GM19438 (cell line): ENCODE results near the gene CHD9.

ENCODE experiments used
- ATAC-seq: cut with Tn5 transposase; IDR thresholded peaks from one replicate; pipeline ENCODE4 v1.9.1; 2021; ENCODE audit warnings: low read depth; ENCODE audit not compliant: unreplicated experiment

Gene CHD9

DNA sequence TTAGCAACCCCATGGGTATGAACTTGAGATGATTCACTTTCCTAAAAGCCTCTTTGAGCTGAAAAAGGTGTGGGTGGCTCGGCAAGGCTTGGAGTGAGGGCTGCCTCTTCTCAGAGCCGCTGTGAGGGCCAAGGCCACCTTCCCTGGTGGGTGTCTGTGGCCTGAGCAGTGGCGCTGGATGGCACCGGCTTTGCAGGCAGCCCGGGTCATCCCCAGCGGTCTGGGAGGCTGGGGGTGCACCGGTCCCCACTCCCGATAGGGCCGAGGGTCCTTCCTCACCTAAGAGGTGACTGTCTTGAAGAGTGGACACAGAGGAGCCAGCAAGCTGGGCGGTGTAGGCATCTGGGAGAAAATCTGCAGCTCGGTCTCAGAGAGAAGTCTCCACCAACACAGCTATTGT, 300.3 kb downstream of the CHD9 start:
- ATAC-seq, result no peak

DNA sequence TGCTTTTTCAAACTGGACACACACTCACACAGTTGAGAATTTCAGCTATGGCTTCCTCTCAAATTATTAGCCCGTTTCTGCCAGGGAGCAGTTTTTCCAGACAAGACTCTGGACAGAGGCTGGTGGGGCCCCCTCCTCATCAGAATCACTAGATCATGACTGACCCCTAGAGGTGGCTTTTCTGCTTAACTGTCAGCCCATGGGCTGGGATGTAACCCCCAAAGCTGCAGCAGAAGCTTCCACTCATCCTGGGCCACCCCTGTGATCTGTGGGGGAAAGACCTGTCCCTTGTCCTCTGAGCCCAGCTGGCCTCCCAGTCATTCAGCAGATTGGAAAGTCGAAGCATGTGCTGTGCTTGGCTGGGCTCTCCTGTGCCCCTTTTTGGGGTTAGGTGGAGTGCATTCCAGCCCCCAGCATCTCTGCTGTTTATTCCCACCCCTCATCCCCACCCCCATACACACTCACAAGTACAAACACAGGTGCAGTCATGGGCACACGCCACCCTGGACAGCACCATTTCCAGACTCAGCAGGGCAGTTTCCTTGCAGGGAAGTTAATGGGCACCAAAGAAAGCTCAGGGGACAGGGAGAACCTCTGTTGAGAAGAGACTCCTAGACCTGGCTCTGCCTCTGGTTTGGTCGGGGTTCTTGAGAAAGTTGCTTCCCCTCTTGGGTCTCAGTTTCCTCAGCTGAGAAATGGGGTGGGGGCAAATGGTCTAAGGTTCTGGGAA, 301.9 kb downstream of the CHD9 start:
- ATAC-seq, result no peak

DNA sequence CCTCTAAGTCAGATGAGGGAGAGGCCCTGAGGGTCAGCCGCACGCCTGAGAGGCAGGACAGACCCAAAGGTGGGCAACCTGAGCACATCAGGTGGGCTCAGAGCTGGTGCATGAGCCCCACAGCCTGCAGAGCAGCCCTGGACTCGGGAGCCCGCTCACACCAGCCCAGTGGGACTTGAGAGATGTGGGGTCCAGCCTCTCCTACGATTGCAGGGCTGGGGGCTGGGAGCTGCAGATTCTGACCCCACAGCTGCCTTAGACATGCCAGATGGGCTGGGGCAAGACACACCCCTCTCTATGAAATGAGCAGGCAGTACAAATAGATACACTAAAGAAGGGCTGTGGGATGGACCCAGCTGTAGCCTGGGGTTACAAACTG, 302.4 kb downstream of the CHD9 start:
- ATAC-seq, result no peak

DNA sequence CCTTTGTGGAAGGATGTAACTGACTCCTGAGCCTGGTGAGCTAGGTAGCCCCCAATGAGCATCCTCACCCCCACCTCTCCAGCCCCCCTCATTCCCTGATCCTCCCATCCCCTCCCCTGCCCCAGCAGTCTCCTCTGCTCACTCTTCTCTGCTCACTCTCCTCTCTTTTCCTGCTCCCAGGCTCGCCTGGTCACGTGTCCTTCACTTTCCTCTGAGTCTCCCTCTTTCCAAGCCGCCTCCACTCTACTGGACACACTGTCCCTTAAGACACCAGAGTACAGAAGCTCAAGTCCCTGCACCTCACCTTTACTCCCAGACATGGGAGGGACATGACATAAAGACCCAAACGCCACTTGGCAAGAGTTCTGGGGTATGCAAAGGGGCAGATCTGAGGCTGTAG, 303.2 kb downstream of the CHD9 start:
- ATAC-seq, result no peak

DNA sequence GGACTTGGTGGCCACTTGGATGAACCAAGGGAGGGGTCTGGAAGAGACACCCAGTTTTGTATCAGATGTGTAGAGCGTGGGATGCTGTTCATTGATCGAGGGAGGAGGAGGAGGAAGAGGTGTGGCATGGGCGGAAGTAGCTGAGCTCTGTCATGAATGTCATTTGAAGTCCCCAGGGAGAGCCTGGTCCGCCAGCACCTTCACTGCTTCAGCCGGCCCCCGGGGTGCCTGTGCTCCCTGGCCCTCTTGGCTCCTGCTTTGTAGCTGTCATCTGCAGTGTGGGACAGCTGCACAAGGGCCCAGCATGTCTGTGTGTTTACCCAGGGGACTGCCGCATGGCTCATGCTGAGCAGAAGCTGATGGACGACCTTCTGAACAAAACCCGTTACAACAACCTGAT, 304.1 kb downstream of the CHD9 start:
- no peak for ATAC-seq

DNA sequence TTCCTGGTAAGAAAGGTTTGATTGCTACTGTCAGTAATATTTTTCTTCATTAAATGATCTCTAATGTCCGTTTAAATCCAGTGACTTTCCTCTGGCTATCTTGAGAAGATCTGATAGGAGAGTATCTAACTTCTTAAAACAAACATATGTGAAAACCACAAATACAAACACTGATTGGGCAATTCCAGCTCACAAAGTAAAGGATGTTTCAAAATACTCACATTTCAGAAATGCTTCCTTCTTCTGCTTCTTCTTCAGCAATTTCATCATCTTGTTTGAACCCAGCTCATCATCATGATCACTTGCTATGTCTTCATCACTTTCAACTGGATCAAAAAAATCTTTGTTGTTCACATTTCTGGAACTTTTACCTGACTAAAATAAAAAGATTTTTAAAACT, 315.1 kb downstream of the CHD9 start:
- ATAC-seq, result no peak

DNA sequence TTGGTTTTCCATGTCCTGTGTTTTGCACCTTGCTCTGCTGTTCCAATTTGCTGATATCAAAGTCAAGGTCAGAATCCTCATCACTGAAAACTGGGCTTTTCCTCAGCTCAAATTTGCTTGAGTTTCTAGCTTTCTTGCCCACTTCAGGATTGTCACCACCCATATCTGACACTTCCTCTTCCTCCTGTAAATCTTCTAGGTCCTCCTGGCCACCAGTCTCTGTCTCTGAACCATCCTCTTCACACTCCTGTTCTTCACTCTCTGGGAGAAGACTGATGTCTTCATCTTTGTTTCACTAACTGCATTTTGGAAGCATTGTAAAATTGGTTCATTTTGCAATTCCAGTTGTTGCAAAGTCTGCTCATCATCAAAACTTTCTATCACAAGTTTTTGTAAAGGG, 316.0 kb downstream of the CHD9 start:
- no peak for ATAC-seq

DNA sequence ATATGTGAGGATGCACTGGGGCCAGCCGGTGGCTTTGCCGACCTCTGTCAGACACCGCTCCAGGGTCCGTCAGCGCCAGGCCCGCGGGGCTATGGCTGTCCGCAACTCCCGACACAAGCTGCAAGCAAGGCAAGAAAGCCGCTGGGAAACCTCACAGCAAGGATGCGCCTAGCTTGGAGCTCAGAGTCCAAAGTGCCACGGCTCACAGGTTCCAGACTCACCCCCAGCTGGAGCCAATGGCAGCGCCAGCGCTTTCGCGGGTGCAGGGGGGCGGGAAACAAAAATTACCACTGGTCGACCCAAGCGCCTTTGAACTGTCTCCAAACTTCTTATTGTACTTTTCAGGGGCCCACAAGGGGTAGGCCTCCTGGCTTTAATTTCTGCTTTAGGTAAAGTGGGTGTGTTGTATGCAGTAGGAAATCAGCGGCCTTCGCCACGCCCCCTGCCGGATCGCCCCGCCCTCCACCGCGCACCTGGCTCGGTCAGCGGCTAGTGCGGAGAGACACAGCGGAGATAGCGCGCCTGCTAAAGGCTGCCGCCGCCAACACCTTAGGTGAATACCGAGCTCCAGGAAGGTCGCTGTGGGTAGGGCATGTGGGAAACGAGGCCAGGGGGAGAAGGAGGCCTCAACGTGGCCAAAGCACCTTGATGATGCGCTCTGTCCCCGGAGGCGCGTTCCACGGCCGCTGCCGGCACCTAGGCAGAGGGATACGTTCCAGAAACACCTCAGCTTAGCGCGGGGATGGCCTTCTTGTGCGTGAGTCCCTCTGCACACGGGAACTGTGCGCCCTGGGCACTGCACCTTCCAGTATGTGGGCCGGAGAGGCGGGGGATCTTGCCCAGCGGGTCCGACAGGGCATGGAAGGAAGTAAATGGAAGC, 318.4 kb downstream of the CHD9 start:
- ATAC-seq, result peak; percentile 84

DNA sequence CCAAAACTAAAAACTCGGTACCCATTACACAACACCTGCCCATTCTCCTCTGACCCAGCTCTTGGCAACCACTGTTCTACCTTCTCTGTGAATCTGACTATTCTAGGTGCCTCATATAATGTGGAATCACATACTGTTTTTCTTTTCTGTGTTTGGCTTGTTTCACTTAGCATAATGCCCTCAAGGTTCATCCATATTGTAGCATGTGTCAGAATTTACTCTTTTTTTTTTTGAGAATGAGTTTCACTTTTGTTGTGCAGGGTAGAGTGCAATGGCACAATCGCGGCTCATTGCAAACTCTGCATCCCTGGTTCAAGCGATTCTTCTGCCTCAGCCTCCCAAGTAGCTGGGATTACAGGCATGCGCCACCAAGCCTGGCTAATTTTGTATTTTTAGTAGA, 320.0 kb downstream of the CHD9 start:
- ATAC-seq, result no peak

DNA sequence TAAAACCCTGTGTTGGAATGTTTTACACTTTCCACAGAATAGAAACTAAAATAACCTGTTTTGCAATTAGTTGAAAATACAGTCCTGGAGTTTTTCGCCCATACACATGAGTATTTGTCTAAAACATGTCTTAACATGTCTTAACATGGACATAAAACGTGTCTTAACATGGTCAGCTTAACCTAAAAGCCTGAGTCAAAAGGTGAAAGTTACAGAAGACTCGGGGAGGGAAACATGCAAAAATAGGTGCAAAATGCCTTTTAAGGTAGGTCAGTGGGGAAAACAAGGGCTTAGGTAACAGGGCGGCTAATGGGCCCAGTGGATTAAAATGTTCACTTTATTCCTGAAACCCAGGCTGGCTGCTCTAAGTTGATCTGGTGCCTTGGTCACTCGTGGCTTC, 323.3 kb downstream of the CHD9 start:
- ATAC-seq, result no peak
